GM23338 (cell line): ENCODE measurements around the gene INHBC. TPM values are rescaled to one million over a fixed set of nuclear protein-coding genes. Genes with fewer than 3 reads are reported as not detected.

Experiments
- ATAC-seq: fragments of 200-7000 bp; cut with Tn5 transposase; 3 replicates; pipeline ENCODE4 v1.9.1; 2020
- DNase-seq: peaks from one replicate; pipeline ENCODE4 v3.0.0-alpha.2; 2015; ENCODE audit warnings: low spot score
- H2AFZ ChIP-seq: fragments of 200-600 bp; sonication (generic); 2 replicates; pipeline ENCODE4 v1.8.0; 2016; ENCODE audit warnings: antibody characterized with exemption, mild to moderate bottlenecking, moderate library complexity
- H3F3A ChIP-seq: fragments of 200-600 bp; sonication (generic); replicated peaks from 2 replicates; pipeline ENCODE4 v1.8.0; 2017; ENCODE audit warnings: antibody characterized with exemption, mixed run types, low read depth
- H3K27ac ChIP-seq: fragments of 200-600 bp; sonication (generic); 2 replicates; pipeline ENCODE4 v1.6.1; 2016; ENCODE audit warnings: low read depth
- H3K27me3 ChIP-seq: fragments of 200-600 bp; sonication (generic); 2 replicates; pipeline ENCODE4 v1.8.0; 2016; ENCODE audit warnings: mild to moderate bottlenecking, mixed run types, moderate library complexity; ENCODE audit not compliant: insufficient read depth
- H3K36me3 ChIP-seq: fragments of 200-600 bp; sonication (generic); 2 replicates; pipeline ENCODE4 v1.8.0; 2016; ENCODE audit warnings: mild to moderate bottlenecking; ENCODE audit not compliant: insufficient read depth
- H3K4me1 ChIP-seq: fragments of 200-600 bp; sonication (generic); 2 replicates; pipeline ENCODE4 v1.8.0; 2016; ENCODE audit warnings: mild to moderate bottlenecking, moderate library complexity; ENCODE audit not compliant: insufficient read depth
- H3K4me2 ChIP-seq: fragments of 200-600 bp; sonication (generic); 2 replicates; pipeline ENCODE4 v1.7.1; 2017; ENCODE audit warnings: mixed run types
- H3K4me3 ChIP-seq: fragments of 200-600 bp; sonication (generic); 2 replicates; pipeline ENCODE4 v1.6.1; 2016; ENCODE audit warnings: mixed run types
- H3K79me2 ChIP-seq: fragments of 200-600 bp; sonication (generic); replicated peaks from 2 replicates; pipeline ENCODE4 v1.8.0; 2017; ENCODE audit warnings: mild to moderate bottlenecking; ENCODE audit not compliant: insufficient read depth
- H3K9me2 ChIP-seq: fragments of 200-600 bp; sonication (generic); 2 replicates; pipeline ENCODE4 v1.8.0; 2017; ENCODE audit not compliant: insufficient read depth
- H4K20me1 ChIP-seq: fragments of 200-600 bp; sonication (generic); replicated peaks from 2 replicates; pipeline ENCODE4 v1.8.0; 2017; ENCODE audit warnings: mild to moderate bottlenecking; ENCODE audit not compliant: insufficient read depth
- H3K27ac Mint-ChIP-seq: 2 replicates; pipeline ENCODE4 v1.8.0; 2020; ENCODE audit warnings: inconsistent platforms, mild to moderate bottlenecking, moderate library complexity, mixed read lengths
- H3K27me3 Mint-ChIP-seq: 3 replicates; pipeline ENCODE4 v1.8.0; 2022; ENCODE audit warnings: low read depth, mild to moderate bottlenecking, moderate library complexity, mixed read lengths, inconsistent platforms; ENCODE audit not compliant: insufficient read depth, poor library complexity
- H3K36me3 Mint-ChIP-seq: 3 replicates; pipeline ENCODE4 v1.8.0; 2021; ENCODE audit warnings: low read depth, mild to moderate bottlenecking, inconsistent platforms, moderate library complexity, mixed read lengths
- H3K4me1 Mint-ChIP-seq: 3 replicates; pipeline ENCODE4 v1.8.0; 2020; ENCODE audit warnings: mild to moderate bottlenecking, inconsistent platforms, mixed read lengths
- H3K4me3 Mint-ChIP-seq: 3 replicates; pipeline ENCODE4 v1.8.0; 2021; ENCODE audit warnings: moderate library complexity, mild to moderate bottlenecking, inconsistent platforms, mixed read lengths
- H3K9me3 Mint-ChIP-seq: 3 replicates; pipeline ENCODE4 v1.8.0; 2020; ENCODE audit warnings: moderate library complexity, mild to moderate bottlenecking, inconsistent platforms, mixed read lengths
- CREB1 ChIP-seq: fragments of 250-450 bp; sonication (Bioruptor Pico); IDR thresholded peaks from 2 replicates; pipeline ENCODE4 v1.5.0; 2020; ENCODE audit warnings: low read depth, mild to moderate bottlenecking, moderate library complexity
- CTCF ChIP-seq, 2 experiments: fragments of 200-600 bp in 1 of 2; sonication (generic) in 1 of 2; conservative IDR thresholded peaks; 2 replicates each; pipeline versions ENCODE4 v1.5.1 to v1.6.1; 2016 to 2017; ENCODE audit warnings: antibody characterized with exemption in 2 of 2, low read depth in 2 of 2, mild to moderate bottlenecking in 2 of 2, moderate library complexity in 1 of 2
- ETS1 ChIP-seq: IDR thresholded peaks from 2 replicates; pipeline ENCODE4 v1.6.1; 2016; ENCODE audit warnings: antibody characterized with exemption
- EZH2 ChIP-seq: fragments of 200-600 bp; sonication (generic); IDR thresholded peaks from one replicate; pipeline ENCODE4 v1.8.0; 2017; ENCODE audit warnings: antibody characterized with exemption, mild to moderate bottlenecking, low read depth; ENCODE audit not compliant: unreplicated experiment
- EZH2phosphoT487 ChIP-seq: fragments of 200-600 bp; sonication (generic); IDR thresholded peaks from one replicate; pipeline ENCODE4 v1.8.1; 2018; ENCODE audit warnings: antibody characterized with exemption; ENCODE audit not compliant: unreplicated experiment
- JUNB ChIP-seq: IDR thresholded peaks from one replicate; pipeline ENCODE4 v1.6.1; 2016; ENCODE audit warnings: antibody characterized with exemption; ENCODE audit not compliant: unreplicated experiment
- NANOG ChIP-seq: IDR thresholded peaks from 2 replicates; pipeline ENCODE4 v1.6.1; 2016; ENCODE audit warnings: antibody characterized with exemption, borderline replicate concordance
- POLR2AphosphoS5 ChIP-seq: IDR thresholded peaks from 2 replicates; pipeline ENCODE4 v1.6.1; 2016; ENCODE audit warnings: antibody characterized with exemption, low read depth
- REST ChIP-seq: IDR thresholded peaks from one replicate; pipeline ENCODE4 v1.6.1; 2018; ENCODE audit warnings: antibody characterized with exemption; ENCODE audit not compliant: unreplicated experiment
- STAT1 ChIP-seq: IDR thresholded peaks from one replicate; pipeline ENCODE4 v1.6.1; 2016; ENCODE audit warnings: antibody characterized with exemption; ENCODE audit not compliant: unreplicated experiment
- ZNF114 ChIP-seq: fragments of 250-450 bp; sonication (Bioruptor Pico); IDR thresholded peaks from 2 replicates; pipeline ENCODE4 v1.5.0; 2020; ENCODE audit warnings: mild to moderate bottlenecking, moderate library complexity
- ZNF331 ChIP-seq: fragments of 250-450 bp; sonication (Bioruptor Pico); IDR thresholded peaks from 2 replicates; pipeline ENCODE4 v1.5.0; 2020; ENCODE audit warnings: low read depth, mild to moderate bottlenecking, moderate library complexity
- ZNF462 ChIP-seq: fragments of 250-450 bp; sonication (Bioruptor Pico); IDR thresholded peaks from 2 replicates; pipeline ENCODE4 v1.5.0; 2020; ENCODE audit warnings: mild to moderate bottlenecking, moderate library complexity
- polyA plus RNA-seq: library from polyadenylated mRNA; unstranded; fragments of >200 nt; fragmentation: Nextera tagmentation; extraction: Ambion mirVana; gene quantifications from 2 replicates; pipeline ENCODE4 v1.2.1, GENCODE V29; 2016
- total RNA-seq: library from RNA; depleted of rRNA; stranded (reverse); fragments of >200 nt; shearing (Covaris generic); gene quantifications from 2 replicates; pipeline ENCODE4 v1.2.3, GENCODE V29; 2014

The INHBC gene
- total and polyA plus RNA-seq, 2 experiments from 2014 or later, result 0.53 TPM; not detected in 1

DNA sequence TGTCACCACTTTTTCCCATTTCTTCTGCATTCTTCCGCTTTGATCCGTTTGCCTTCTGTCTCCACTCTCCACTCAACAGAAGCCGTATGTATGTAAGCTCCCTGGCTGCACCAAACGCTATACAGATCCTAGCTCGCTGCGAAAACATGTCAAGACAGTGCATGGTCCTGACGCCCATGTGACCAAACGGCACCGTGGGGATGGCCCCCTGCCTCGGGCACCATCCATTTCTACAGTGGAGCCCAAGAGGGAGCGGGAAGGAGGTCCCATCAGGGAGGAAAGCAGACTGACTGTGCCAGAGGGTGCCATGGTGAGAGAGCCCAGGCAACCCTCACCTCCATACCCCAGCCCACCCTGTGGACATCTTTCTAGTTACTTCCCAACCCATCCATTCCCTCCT, 33.3 kb downstream of the INHBC start:
- no peak overlapping the region for H2AFZ ChIP-seq
- peaks cover 4% of the 10 kb centered on the region for H3K4me1 ChIP-seq
- peaks cover 25% of the 10 kb centered on the region for H3K27me3 Mint-ChIP-seq
- no peak overlapping the region for H3K4me2 ChIP-seq
- H4K20me1 ChIP-seq, result no peaks in the 10 kb centered on the region; the same call in 1 of the 2 replicates
- H3K4me3 Mint-ChIP-seq, result no peak overlapping the region; the same call in 2 of the 3 replicates
- no peak for TF ChIP-seq POLR2AphosphoS5
- TF ChIP-seq NANOG, result no peak
- TF ChIP-seq ZNF114, result no peak
- no peak for TF ChIP-seq REST
- TF ChIP-seq CREB1 (CRISPR knock-in tag), result no peak
- no peak for TF ChIP-seq JUNB
- TF ChIP-seq ETS1, result no peak
- no peak for TF ChIP-seq EZH2phosphoT487
- TF ChIP-seq ZNF462 (CRISPR knock-in tag), result no peak
- TF ChIP-seq STAT1, result no peak
- no peak for TF ChIP-seq CTCF (conservative IDR thresholded peaks at IDR 0.05; ENCODE audit: low read depth in 2 of 2)
- TF ChIP-seq ZNF331 (CRISPR knock-in tag), result no peak
- no peak for TF ChIP-seq EZH2
- no peak for DNase-seq
- no peak overlapping the region for H3K27ac ChIP-seq
- H3K79me2 ChIP-seq, result no peaks in the 10 kb centered on the region
- peaks cover 13% of the 10 kb centered on the region; the same call in 2 of the 3 replicates for H3K36me3 Mint-ChIP-seq
- H3K36me3 ChIP-seq, result no peaks in the 10 kb centered on the region
- no peak overlapping the region for H3K27ac Mint-ChIP-seq
- H3K4me3 ChIP-seq, result no peak overlapping the region
- H3K9me3 Mint-ChIP-seq, result no peaks in the 10 kb centered on the region; the same call in 2 of the 3 replicates
- H3F3A ChIP-seq, result 0 out of 2 replicates have a peak, but pooled peaks cover 3% of the 10 kb centered on the region
- H3K9me2 ChIP-seq, result no peaks in the 10 kb centered on the region
- peaks cover 11% of the 10 kb centered on the region for H3K27me3 ChIP-seq
- peaks cover 8% of the 10 kb centered on the region for H3K4me1 Mint-ChIP-seq
- ATAC-seq, result no peak
